Right lobe of liver (tissue), 6 donors: ENCODE measurements around the gene SERINC5. TPM values are rescaled to one million over a fixed set of nuclear protein-coding genes. Genes with fewer than 3 reads are reported as not detected.

ENCODE experiments used
- ATAC-seq, 4 donors: fragments of 200-7000 bp; cut with Tn5 transposase; one replicate each; pipeline ENCODE4 v1.9.1; 2020; ENCODE audit warnings: mild to moderate bottlenecking in 4 of 4, moderate library complexity in 4 of 4
- DNase-seq, 3 donors: peaks; one replicate each; pipeline ENCODE4 v3.0.0-alpha.2; 2020
- H3K27ac ChIP-seq, 3 donors: fragments of 200-600 bp; one replicate each; pipeline ENCODE4 v1.8.0; 2022
- H3K27me3 ChIP-seq, 2 donors: fragments of 200-600 bp; one replicate each; pipeline ENCODE4 v1.8.0; 2022
- H3K36me3 ChIP-seq, 4 donors: fragments of 200-600 bp; sonication (generic) in 1 of 4; one replicate each; pipeline versions ENCODE4 v1.5.1 to v1.8.0; 2017 to 2022; ENCODE audit warnings: control low read depth in 1 of 4
- H3K4me1 ChIP-seq, 4 donors: fragments of 200-600 bp; sonication (generic) in 1 of 4; one replicate each; pipeline versions ENCODE4 v1.5.1 to v1.8.0; 2017 to 2022; ENCODE audit warnings: control low read depth in 1 of 4
- H3K4me3 ChIP-seq, 3 donors: fragments of 200-600 bp; one replicate each; pipeline ENCODE4 v1.8.0; 2022
- H3K9me3 ChIP-seq, 4 donors: fragments of 200-600 bp; sonication (generic) in 1 of 4; one replicate each; pipeline versions ENCODE4 v1.5.1 to v1.8.0; 2017 to 2022; ENCODE audit warnings: control low read depth in 1 of 4
- POLR2A ChIP-seq: fragments of 450-650 bp; IDR thresholded peaks from one replicate; pipeline ENCODE4 v1.6.1; 2017; ENCODE audit warnings: antibody characterized with exemption, mild to moderate bottlenecking
- WGBS: methylation state at CpG from one replicate; pipeline ENCODE4 v1.1.6; 2018; ENCODE audit warnings: low coverage, low lambda C conversion rate; ENCODE audit not compliant: insufficient coverage; ENCODE audit errors: missing lambda C conversion rate; 5-methylcytosine and 5-hydroxymethylcytosine counted together
- intact Hi-C, 2 donors: fragments of 100-400 bp; cut with DNase I; formaldehyde crosslinking; loops; one replicate each; pipeline versions ENCODE4 v1.11.2 to v1.14.1; 2022
- total RNA-seq, 6 experiments: library from RNA; depleted of rRNA in 2 of 6; stranded (reverse); fragments of >200 nt in 2 of 6; fragmentation: NEBNext Ultra II Directional in 3 of 6; extraction: Animal tissue kit (Norgen Biotek cat#: 25700) in 3 of 6; gene quantifications; one replicate each; pipeline versions ENCODE4 v1.1.0 to v1.2.4, GENCODE V29; 2016 to 2023
- TF ChIP-seq, protein P1 (sequence below), 4 donors: fragments of 200-600 bp in 3 of 4; fragments of 450-650 bp in 1 of 4; IDR thresholded peaks; one replicate each; pipeline versions ENCODE4 v1.5.1 to v1.8.0; 2016 to 2022; ENCODE audit warnings: antibody characterized with exemption in 4 of 4, mild to moderate bottlenecking in 2 of 4
- donor health status: DM: no; HTN: yes; CAD: no.
- donor health status: DM: no; HTN: no; CAD: no.
- donor health status: DM: no; HTN: no; CAD: no.
- donor health status: DM: no; HTN: yes; CAD: no.
- donor health status: DM: no; HTN: yes; CAD: no.

Gene SERINC5
- total RNA-seq, 6 experiments from 2014 or later = 30.1 to 82.1 (median 57.9) TPM

DNA sequence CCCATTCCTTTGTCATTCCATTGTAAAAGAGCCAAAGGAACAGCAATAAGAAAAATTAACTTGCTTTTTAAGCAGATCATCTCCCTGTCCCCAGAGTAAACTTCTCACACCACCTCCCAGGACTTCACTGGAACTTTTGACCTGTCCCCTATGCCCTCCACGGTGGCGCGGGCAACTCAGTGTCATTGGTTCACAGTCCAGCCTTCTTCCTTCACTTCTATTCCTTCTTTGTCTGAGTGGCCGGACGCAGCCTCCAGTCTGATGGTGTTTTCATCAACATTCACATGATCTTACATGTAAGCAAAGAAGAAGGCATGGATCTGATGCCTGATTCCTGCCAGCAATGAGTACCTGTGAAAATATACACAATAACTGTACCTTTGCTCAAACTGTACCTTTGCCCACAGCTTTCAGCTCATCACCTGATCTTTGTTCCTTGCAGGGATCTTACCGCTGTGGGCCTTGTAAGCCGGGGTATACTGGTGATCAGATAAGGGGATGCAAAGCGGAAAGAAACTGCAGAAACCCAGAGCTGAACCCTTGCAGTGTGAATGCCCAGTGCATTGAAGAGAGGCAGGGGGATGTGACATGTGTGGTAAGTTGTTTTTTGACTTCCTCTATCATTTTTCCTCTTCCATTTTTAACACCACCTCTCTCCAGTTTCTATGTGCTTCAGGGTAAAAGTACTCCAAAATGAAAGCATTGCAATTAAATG, 188.2 kb downstream of the SERINC5 start:
- Histone ChIP-seq H3K27me3 (no peaks in the 10 kb centered on the region), H3K36me3 (no peaks in the 10 kb centered on the region), H3K9me3 (no peaks in the 10 kb centered on the region), H3K27ac (no peak overlapping the region), H3K4me1 (no peaks in the 10 kb centered on the region), H3K4me3 (no peak overlapping the region)
- no peak for TF ChIP-seq POLR2A
- TF ChIP-seq, protein P1, sequence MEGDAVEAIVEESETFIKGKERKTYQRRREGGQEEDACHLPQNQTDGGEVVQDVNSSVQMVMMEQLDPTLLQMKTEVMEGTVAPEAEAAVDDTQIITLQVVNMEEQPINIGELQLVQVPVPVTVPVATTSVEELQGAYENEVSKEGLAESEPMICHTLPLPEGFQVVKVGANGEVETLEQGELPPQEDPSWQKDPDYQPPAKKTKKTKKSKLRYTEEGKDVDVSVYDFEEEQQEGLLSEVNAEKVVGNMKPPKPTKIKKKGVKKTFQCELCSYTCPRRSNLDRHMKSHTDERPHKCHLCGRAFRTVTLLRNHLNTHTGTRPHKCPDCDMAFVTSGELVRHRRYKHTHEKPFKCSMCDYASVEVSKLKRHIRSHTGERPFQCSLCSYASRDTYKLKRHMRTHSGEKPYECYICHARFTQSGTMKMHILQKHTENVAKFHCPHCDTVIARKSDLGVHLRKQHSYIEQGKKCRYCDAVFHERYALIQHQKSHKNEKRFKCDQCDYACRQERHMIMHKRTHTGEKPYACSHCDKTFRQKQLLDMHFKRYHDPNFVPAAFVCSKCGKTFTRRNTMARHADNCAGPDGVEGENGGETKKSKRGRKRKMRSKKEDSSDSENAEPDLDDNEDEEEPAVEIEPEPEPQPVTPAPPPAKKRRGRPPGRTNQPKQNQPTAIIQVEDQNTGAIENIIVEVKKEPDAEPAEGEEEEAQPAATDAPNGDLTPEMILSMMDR (IDR thresholded peaks at IDR 0.05) = no peak
- DNase-seq (no peak), ATAC-seq (no peak)
- WGBS = 84% methylated on average over 8 of the region's 8 CpGs
- intact Hi-C loops = no loop called here

- Histone ChIP-seq H3K27me3 (no peaks in the 10 kb centered on the region), H3K9me3 (no peaks in the 10 kb centered on the region), H3K36me3 (no peaks in the 10 kb centered on the region), H3K4me1 (no peaks in the 10 kb centered on the region), H3K27ac (no peak overlapping the region), H3K4me3 (no peak overlapping the region)
- WGBS = 67% methylated on average over 2 of the region's 2 CpGs
- intact Hi-C loops = no loop called here
- TF ChIP-seq, protein P1 (IDR thresholded peaks at IDR 0.05) = no peak
- TF ChIP-seq POLR2A = no peak
- ATAC-seq (no peak), DNase-seq (no peak)
These were observed 188.8 kb downstream of the SERINC5 start for GRCh38 chr5:80067016-80067415.

GRCh38 chr5:80064124-80064523, 191.7 kb downstream of the SERINC5 start:
- Histone ChIP-seq H3K27me3 (no peaks in the 10 kb centered on the region), H3K27ac (no peak overlapping the region), H3K9me3 (no peaks in the 10 kb centered on the region), H3K4me3 (no peak overlapping the region), H3K4me1 (no peaks in the 10 kb centered on the region), H3K36me3 (no peaks in the 10 kb centered on the region)
- DNase-seq = no peak
- no peak for ATAC-seq
- TF ChIP-seq POLR2A = no peak
- intact Hi-C loops = no loop called here

Other genes starting within 250 kb of the SERINC5 start
- under 1 TPM in 2 of 6 experiments, not detected in 4; 0.24 to 0.37 TPM for gene THBS4, start 220.7 kb downstream of the SERINC5 start, total RNA-seq
- gene SPZ1, start 64.0 kb upstream of the SERINC5 start, total RNA-seq = not detected
- 10 to 100 TPM in 5 of 6 experiments, 1 to 10 TPM in 1; 9.3 to 23.1 (median 14.0) TPM for gene ZFYVE16, start 152.0 kb upstream of the SERINC5 start, total RNA-seq
- gene FAM151B, start 232.1 kb upstream of the SERINC5 start, total RNA-seq = 1 to 10 TPM in 4 of 6 experiments, under 1 TPM in 2; 0.81 to 1.6 (median 1.3) TPM